ENCODE results near the gene TNRC18. TPM values are rescaled to one million over a fixed set of nuclear protein-coding genes. Genes with fewer than 3 reads are reported as not detected.

Gene TNRC18
- total RNA-seq, 1 experiment from 2014 or later = 91.7 TPM

- intact Hi-C loops (cut with micrococcal nuclease; ENCODE audit: unreplicated experiment) = no loop called here
- Histone ChIP-seq H3K27ac (ENCODE audit: low read depth, low read length, poor library complexity, severe bottlenecking) (no peak overlapping the region), H3K4me1 (ENCODE audit: insufficient read depth, low read length, poor library complexity, severe bottlenecking) (no peaks in the 10 kb centered on the region), H3K27me3 (replicated peaks; ENCODE audit: insufficient read depth, low read depth, low read length, poor library complexity) (no peaks in the 10 kb centered on the region), H3K4me3 (ENCODE audit: low read depth, low read length, poor library complexity, severe bottlenecking) (no peak overlapping the region), H3K36me3 (ENCODE audit: insufficient read depth, low read length, poor library complexity, severe bottlenecking) (peaks cover 4% of the 10 kb centered on the region), H3K9me3 (ENCODE audit: low read depth, low read length, poor library complexity, severe bottlenecking) (no peaks in the 10 kb centered on the region)
- no peak for DNase-seq (ENCODE audit: low spot score)
- ChIA-PET CTCF (no interaction called here), POLR2A (ENCODE audit: low non-redundant PET) (no interaction called here)
- TF ChIP-seq CTCF (conservative IDR thresholded peaks at IDR 0.05; ENCODE audit: low read depth, low read length) (no peak), EZH2 (IDR thresholded peaks at IDR 0.05; ENCODE audit: borderline replicate concordance, low read depth, low read length, poor library complexity, severe bottlenecking) (no peak)
- BruUV-seq (replicated peaks) = no TSS peak
Measured at GRCh38 chr7:5286933-5287332, 136.7 kb downstream of the TNRC18 start.

DNA sequence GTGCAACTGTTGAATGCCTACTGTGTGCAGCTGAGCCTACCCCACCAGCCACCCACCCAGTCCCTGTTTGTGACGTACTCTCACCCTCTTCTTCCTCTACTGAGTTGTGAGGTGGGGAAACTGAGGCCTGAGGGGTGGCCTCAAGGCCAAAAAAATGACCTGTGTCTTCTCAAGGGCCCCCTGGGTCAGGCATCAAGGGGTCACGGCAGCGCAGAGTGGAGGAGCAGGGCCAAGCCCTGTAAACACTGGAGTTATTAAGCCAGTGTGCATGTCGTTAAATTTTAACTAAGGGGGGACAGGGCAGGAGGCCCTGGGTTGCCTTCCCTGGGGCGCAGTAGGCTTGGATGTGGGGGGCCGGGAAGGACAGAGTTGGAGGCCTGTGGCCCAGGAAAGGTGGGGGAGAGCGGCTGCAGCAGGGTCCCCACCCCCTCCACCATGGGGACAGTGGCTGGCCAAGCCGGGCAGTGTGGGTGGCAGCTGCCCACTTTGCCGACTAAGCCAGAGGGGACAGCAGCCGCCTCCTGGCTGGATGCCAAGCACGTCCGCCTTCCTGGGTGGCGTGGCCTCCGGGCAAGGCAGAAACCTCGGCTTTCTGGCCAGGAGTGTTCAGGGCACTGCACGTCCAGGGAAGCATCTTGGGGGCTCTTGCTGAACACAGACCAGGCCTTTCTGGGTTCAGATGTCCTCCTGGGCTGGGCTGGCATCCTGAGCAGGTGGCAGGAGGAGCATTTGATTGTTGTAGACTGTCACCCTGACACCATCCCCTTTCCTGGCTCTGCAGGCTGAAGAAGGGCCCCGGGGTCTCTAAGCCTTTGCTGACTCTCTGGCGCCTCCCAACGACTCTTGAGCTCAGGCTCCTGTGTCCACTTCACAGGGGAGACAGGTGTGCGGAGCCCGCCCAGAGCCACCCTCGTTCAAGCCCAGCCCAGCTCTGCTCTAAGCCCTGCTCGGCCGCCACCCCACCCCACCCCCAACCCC is 139.0 kb downstream of the TNRC18 start:
- Histone ChIP-seq H3K27me3 (replicated peaks; ENCODE audit: insufficient read depth, low read depth, low read length, poor library complexity) (no peaks in the 10 kb centered on the region), H3K4me1 (ENCODE audit: insufficient read depth, low read length, poor library complexity, severe bottlenecking) (no peaks in the 10 kb centered on the region), H3K9me3 (ENCODE audit: low read depth, low read length, poor library complexity, severe bottlenecking) (no peaks in the 10 kb centered on the region), H3K27ac (ENCODE audit: low read depth, low read length, poor library complexity, severe bottlenecking) (no peak overlapping the region), H3K36me3 (ENCODE audit: insufficient read depth, low read length, poor library complexity, severe bottlenecking) (peaks cover 4% of the 10 kb centered on the region), H3K4me3 (ENCODE audit: low read depth, low read length, poor library complexity, severe bottlenecking) (no peak overlapping the region)
- TF ChIP-seq CTCF (conservative IDR thresholded peaks at IDR 0.05; ENCODE audit: low read depth, low read length) (peak; percentile 34; the same call in 1 of the 2 replicates), EZH2 (IDR thresholded peaks at IDR 0.05; ENCODE audit: borderline replicate concordance, low read depth, low read length, poor library complexity, severe bottlenecking) (no peak)
- ChIA-PET CTCF (no interaction called here), POLR2A (ENCODE audit: low non-redundant PET) (no interaction called here)
- intact Hi-C loops (cut with micrococcal nuclease; ENCODE audit: unreplicated experiment) = no loop called here
- no TSS peak for BruUV-seq (replicated peaks)
- DNase-seq (ENCODE audit: low spot score) = peak; percentile 35

GRCh38 chr7:5283421-5284303 is 140.0 kb downstream of the TNRC18 start:
- no peak for TF ChIP-seq EZH2 (IDR thresholded peaks at IDR 0.05; ENCODE audit: borderline replicate concordance, low read depth, low read length, poor library complexity, severe bottlenecking)
- TF ChIP-seq CTCF (conservative IDR thresholded peaks at IDR 0.05; ENCODE audit: low read depth, low read length) = no peak
- no peaks in the 10 kb centered on the region for H3K9me3 ChIP-seq (ENCODE audit: low read depth, low read length, poor library complexity, severe bottlenecking)
- peak overlapping the region; percentile 63 for H3K4me3 ChIP-seq (ENCODE audit: low read depth, low read length, poor library complexity, severe bottlenecking)
- ChIA-PET CTCF (no interaction called here), POLR2A (ENCODE audit: low non-redundant PET) (no interaction called here)
- H3K27ac ChIP-seq (ENCODE audit: low read depth, low read length, poor library complexity, severe bottlenecking) = peak overlapping the region; percentile 57
- no peaks in the 10 kb centered on the region for H3K27me3 ChIP-seq (replicated peaks; ENCODE audit: insufficient read depth, low read depth, low read length, poor library complexity)
- peaks cover 4% of the 10 kb centered on the region for H3K36me3 ChIP-seq (ENCODE audit: insufficient read depth, low read length, poor library complexity, severe bottlenecking)
- intact Hi-C loops (cut with micrococcal nuclease; ENCODE audit: unreplicated experiment) = no loop called here
- DNase-seq (ENCODE audit: low spot score) = no peak
- H3K4me1 ChIP-seq (ENCODE audit: insufficient read depth, low read length, poor library complexity, severe bottlenecking) = no peaks in the 10 kb centered on the region
- no TSS peak for BruUV-seq (replicated peaks)
